Stimulated activated CD8-positive, alpha-beta memory T cell treated with anti-CD3 and anti-CD28 coated beads, Interleukin-12 subunit alpha, Interleukin-12 subunit beta, amount 100 ng/mL, for 24 hours (primary cell): ENCODE results near the gene CMC1.

Experiments used
- DNase-seq: peaks from one replicate; pipeline ENCODE4 v3.0.0-alpha.2; 2020; ENCODE audit errors: extremely low read depth

The CMC1 gene

GRCh38 chr3:28300345-28300962 lies 59.0 kb downstream of the CMC1 start:
- DNase-seq: no peak

GRCh38 chr3:28301688-28302087 lies 60.3 kb downstream of the CMC1 start:
- DNase-seq: no peak

- DNase-seq: no peak
These were observed 66.8 kb downstream of the CMC1 start for GRCh38 chr3:28308196-28308595.

- no peak for DNase-seq
These were observed 74.3 kb downstream of the CMC1 start for GRCh38 chr3:28315711-28316110.

GRCh38 chr3:28316226-28316625 lies 74.8 kb downstream of the CMC1 start:
- DNase-seq: no peak

DNA sequence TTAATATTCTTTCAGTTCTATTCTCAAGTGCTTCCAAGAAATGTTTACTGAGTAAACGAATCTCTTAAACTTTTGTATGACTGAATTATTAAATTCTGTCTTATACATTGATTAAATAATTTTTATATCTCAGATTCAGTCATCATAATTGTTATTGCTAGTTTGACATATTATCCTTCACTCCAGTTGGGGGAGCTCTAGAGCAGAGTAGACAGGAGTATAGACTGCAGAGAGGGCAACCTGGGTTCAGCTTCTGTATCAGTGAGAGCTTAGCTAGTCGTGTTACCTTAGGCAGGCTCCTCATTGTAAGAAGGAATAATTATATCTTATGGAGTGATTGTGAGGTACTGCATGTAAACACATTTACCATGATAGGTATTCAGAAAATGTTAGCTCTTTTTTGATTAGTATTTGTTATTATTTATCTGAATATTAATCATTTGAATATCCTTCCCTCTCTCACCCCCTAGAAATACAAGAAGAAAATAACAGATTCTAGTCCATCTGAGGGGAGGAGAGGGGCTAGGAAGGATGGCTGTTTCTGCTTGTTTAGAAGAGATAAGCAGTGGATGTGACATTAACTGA lies 76.1 kb downstream of the CMC1 start:
- no peak for DNase-seq

GRCh38 chr3:28320981-28321380 lies 79.6 kb downstream of the CMC1 start:
- no peak for DNase-seq

DNA sequence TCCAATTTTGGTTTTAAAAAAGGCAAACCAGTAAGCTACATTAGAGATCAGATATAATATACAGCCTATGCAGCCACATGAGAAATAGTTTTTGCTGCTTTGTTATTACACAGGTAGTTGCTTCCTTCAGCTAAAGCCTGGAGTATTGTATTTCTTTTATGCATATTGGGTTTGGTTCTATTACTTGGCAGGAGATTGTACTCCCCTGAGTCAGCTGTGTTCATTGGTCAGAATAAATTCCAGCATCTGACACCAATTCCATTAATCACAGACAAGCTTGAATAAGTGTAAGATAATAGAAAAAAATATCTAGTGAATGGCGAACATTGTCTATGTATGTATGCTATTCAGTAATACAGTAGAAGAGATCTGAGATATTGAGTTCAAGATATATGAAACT lies 81.0 kb downstream of the CMC1 start:
- no peak for DNase-seq

- no peak for DNase-seq
These were observed 85.1 kb downstream of the CMC1 start for GRCh38 chr3:28326458-28326926.

- no peak for DNase-seq
These were observed 87.1 kb downstream of the CMC1 start for GRCh38 chr3:28328188-28329151.

GRCh38 chr3:28334552-28334951 lies 93.1 kb downstream of the CMC1 start:
- DNase-seq: no peak

GRCh38 chr3:28335246-28335645 lies 93.8 kb downstream of the CMC1 start:
- DNase-seq: no peak

DNA sequence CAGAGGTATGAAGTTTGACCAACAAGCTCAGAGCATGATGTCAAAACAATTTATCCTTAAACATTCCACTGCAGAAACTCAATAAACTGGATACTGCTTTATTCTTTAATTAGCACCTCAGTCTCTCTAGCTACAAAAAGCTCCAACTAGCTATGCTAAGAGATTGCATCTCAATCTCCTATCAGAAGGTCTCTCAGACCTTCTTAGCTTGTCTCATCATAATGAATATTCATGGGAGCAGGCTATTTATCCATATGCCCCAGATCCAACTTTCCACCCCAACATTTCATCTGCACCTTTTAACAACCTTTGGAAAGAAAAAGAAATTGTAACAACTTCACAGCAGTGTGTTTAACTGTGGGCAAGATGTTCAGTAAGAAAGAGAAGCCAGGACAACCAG lies 95.8 kb downstream of the CMC1 start:
- DNase-seq: no peak

DNA sequence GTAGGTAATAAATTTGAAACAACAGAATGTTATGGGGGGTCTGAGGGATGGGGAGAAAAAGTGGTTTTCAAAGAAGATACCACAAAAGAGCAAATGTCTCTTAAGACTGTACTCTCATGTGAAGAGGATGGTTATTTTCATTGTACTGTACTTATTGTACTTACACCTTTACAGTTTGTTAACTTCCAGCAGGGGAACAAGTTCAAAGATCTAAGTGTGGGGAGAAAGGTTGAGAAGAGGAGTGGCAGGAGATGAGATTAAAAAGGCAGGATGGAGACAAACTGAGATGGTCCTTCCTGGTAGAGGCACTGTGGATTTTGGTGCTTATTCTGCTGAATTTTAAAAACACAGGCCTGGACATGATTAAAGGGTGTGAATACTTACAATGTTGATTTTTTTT lies 101.7 kb downstream of the CMC1 start:
- DNase-seq: no peak

DNA sequence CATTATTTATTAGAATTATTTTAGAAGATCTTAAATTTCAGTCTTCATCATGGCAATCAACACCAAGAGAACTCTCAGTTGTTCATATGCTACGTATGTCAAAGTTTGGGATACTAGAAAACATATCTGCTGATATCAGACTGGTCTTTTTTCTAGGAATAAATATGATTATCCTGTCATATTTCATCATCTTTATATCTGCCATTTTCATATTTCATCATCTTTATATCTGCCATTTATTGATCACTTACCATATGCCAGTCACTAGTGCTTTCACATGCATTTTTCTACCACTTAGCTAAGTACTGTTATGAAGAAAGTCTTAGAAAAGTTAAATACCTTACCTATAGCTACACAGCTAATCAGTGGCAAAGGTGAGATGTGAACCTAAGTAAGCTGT lies 104.3 kb downstream of the CMC1 start:
- no peak for DNase-seq

DNA sequence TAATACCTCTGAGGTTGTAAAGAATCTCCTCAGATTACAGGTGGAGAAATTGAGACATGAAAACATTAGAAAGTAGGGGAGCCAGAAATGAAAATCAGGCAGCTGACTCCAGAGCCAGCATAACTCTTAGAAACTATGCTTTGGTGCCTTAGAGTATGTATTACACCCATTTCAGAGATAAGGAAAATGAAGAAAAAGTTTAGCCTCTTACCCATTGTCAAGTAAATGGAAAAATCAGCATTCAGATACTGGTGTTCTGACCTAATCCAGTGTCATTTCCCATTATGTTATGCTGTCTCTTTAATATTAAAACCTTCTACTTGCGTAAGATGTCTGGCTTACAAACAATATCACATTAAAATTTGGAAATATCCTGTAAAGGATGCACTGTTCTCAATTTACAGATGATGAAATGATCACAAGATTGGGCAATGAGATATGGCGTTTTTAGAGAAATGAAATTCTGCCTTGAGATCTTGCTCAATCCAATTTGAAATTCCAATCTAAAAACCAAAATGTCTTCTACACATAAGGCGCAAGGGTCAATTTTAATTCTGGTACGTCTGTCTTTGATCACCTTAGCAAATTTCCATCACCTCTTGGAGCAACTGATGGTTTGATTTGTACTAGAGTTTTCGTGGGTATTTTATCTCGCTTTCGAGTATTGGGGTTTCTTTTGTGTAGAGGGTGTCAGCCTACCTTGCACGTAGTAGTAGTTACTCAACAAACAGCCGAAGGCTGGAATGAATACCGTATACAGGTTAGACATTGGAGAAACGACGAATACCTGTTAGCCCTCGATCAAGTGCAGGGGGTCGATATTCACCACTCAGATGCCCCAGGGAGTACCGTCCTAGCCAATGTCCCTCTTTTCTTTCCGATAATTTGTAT lies 106.2 kb downstream of the CMC1 start:
- DNase-seq: no peak

GRCh38 chr3:28348265-28348628 lies 106.8 kb downstream of the CMC1 start:
- no peak for DNase-seq

DNA sequence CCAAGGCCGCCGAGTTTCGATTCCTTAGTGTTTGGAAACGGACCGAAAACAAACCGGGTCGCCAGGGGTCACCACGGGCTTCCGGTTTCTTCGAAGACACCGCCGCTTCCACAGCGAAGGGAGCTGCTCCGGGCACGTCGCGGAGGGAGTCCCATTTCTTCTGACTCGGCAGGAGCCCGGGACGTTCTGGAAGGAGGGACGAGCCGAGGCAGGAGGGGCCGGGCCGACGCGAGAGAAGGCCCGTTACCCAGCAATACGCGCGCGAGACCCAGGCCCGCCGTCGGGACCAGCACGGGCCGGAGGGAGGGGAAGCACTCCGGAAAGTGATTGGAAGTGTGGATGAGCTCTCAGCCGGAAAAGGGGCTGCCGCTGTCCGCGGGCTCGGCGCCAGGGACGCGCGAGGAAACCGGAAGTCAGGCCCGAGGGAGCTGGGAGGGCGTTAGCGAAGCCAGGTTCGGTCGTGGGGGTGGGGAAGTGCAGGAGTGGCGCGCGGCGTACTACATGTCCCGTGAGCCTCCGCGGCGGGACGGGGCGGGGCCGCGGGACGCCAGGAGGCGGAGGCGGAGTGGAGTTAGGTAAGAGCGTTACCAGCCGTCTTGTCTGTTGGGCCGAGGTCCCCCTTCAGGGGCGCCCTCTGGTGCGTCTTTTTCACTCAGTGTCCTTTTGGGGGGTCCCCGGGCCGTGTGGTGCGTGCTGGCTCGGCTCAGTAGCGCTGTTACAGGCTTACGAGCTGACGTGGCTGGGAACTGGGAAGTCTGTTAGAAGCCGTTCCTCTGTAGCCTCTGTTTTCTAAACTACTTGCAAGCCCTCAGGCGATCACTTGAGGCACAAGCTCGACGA lies 107.4 kb downstream of the CMC1 start, which contains the start of the genes AZI2 and ZCWPW2:
TSS of gene AZI2 (minus strand) at position 196 of the 840 bp plus-strand sequence. CDS start 8,207 bp downstream, outside the sequence.
TSS of gene ZCWPW2 (plus strand) at position 93 of the 840 bp plus-strand sequence. CDS start 64,348 bp downstream, outside the sequence.
- peak; percentile 83 for DNase-seq

- DNase-seq: no peak
These were observed 108.1 kb downstream of the CMC1 start for GRCh38 chr3:28349469-28350000.
